Heart left ventricle (tissue), 16 donors: Measurements from ENCODE around the gene LMTK2. TPM values are rescaled to one million over a fixed set of nuclear protein-coding genes. Genes with fewer than 3 reads are reported as not detected.
A peak's percentile ranks its signal among the peaks of the same experiment; 100 is the strongest.

Source experiments
- ATAC-seq, 4 donors: fragments of 200-7000 bp; cut with Tn5 transposase; one replicate each; pipeline ENCODE4 v1.9.1; 2020 to 2022; ENCODE audit warnings: moderate library complexity in 4 of 4, mild to moderate bottlenecking in 3 of 4, moderate number of reproducible peaks in 1 of 4
- DNase-seq, 5 donors: peaks; one replicate each; pipeline ENCODE4 v3.0.0-alpha.2; 2020
- H3K27ac ChIP-seq, 12 donors: fragments of 200-600 bp; sonication (generic) in 4 of 12; one replicate each; pipeline versions ENCODE4 v1.5.0 to v1.8.0; 2016 to 2022; ENCODE audit warnings: mild to moderate bottlenecking in 2 of 12
- H3K27me3 ChIP-seq, 9 donors: fragments of 200-600 bp; sonication (generic) in 2 of 9; one replicate each; pipeline versions ENCODE4 v1.5.1 to v1.8.0; 2016 to 2022; ENCODE audit warnings: mild to moderate bottlenecking in 3 of 9
- H3K36me3 ChIP-seq, 9 donors: fragments of 200-600 bp; sonication (generic) in 2 of 9; one replicate each; pipeline versions ENCODE4 v1.5.0 to v1.8.0; 2018 to 2022; ENCODE audit warnings: mild to moderate bottlenecking in 2 of 9
- H3K4me1 ChIP-seq, 12 donors: fragments of 200-600 bp; sonication (generic) in 4 of 12; one replicate each; pipeline versions ENCODE4 v1.5.0 to v1.8.0; 2016 to 2022; ENCODE audit warnings: mild to moderate bottlenecking in 3 of 12
- H3K4me3 ChIP-seq, 12 donors: fragments of 200-600 bp; sonication (generic) in 4 of 12; one replicate each; pipeline versions ENCODE4 v1.5.0 to v1.8.0; 2017 to 2022; ENCODE audit warnings: mild to moderate bottlenecking in 9 of 12, moderate library complexity in 4 of 12
- H3K9me3 ChIP-seq, 12 donors: fragments of 200-600 bp; sonication (generic) in 4 of 12; one replicate each; pipeline versions ENCODE4 v1.5.0 to v1.8.0; 2016 to 2022; ENCODE audit warnings: mild to moderate bottlenecking in 1 of 12
- POLR2A ChIP-seq, 2 donors: fragments of 450-650 bp; IDR thresholded peaks; one replicate each; pipeline ENCODE4 v1.6.1; 2017; ENCODE audit warnings: antibody characterized with exemption in 2 of 2, mild to moderate bottlenecking in 2 of 2, moderate library complexity in 2 of 2
- WGBS, 4 donors: extraction: QIAGEN DNeasy Blood & Tissue Kit in 2 of 4; methylation state at CpG; one replicate each; pipeline versions ENCODE4 v1.1.5 to v1.1.7; 2013 to 2018; 5-methylcytosine and 5-hydroxymethylcytosine counted together
- intact Hi-C, 10 donors: fragments of 100-400 bp; cut with DNase I; formaldehyde crosslinking; loops; one replicate each; pipeline versions ENCODE4 v1.11.1 to v1.14.2; 2022
- polyA plus RNA-seq, 2 donors: library from polyadenylated mRNA; stranded (reverse); fragments of 200-250 nt; gene quantifications; one replicate each; pipeline ENCODE4 v1.2.3, GENCODE V29; 2013
- total RNA-seq, 9 donors: library from RNA; depleted of rRNA in 2 of 9; stranded (reverse); fragments of >200 nt in 2 of 9; fragmentation: NEBNext Ultra II Directional in 3 of 9; extraction: Animal tissue kit (Norgen Biotek cat#: 25700) in 3 of 9; gene quantifications; one replicate each; pipeline versions ENCODE4 v1.1.0 to v1.2.4, GENCODE V29; 2016 to 2023
- TF ChIP-seq, protein P1 (sequence below), 12 donors: fragments of 200-600 bp; sonication (generic) in 4 of 12; IDR thresholded peaks; one replicate each; pipeline versions ENCODE4 v1.5.0 to v1.8.0; 2018 to 2022; ENCODE audit warnings: antibody characterized with exemption in 12 of 12, mild to moderate bottlenecking in 5 of 12
- donor health status: ischemic (EF 13 %, LVEDD 7.1; RV severe dilation, severe dysfunction).
- donor health status: healthy with polysubstance abuse.
- donor health status: DM: no; HTN: yes; CAD: no.
- donor health status: DM: no; HTN: no; CAD: no.
- donor health status: ischemic (EF 25% LVEDD 6.9; RV normal size, moderate dysfunction).
- donor health status: ischemic (EF 25% LVEDD 5.7; RV mildly dilated, moderate dysfunction).
- donor health status: healthy.
- donor health status: DM: yes; HTN: yes; CAD: no.
- donor health status: ischemic (EF 35%, LVEDD 5.7; RV mildly dilated, moderate dysfunction).
- donor health status: nonischemic (EF 11% LVEDD 7.7; RV severe dilation, severe dysfunction).
- donor health status: DM: yes; HTN: yes; CAD: no.
- donor health status: PGD.
- donor health status: ischemic (EF 29% LVEDD 5.4; RV normal size, mild dysfunction).
- donor health status: nonischemic (EF 23%, LVEDD 6.1; RV moderate dilation, normal function).

The LMTK2 gene
- total and polyA plus RNA-seq, 11 donors: 6.3 to 58.3 (median 27.3) TPM

DNA sequence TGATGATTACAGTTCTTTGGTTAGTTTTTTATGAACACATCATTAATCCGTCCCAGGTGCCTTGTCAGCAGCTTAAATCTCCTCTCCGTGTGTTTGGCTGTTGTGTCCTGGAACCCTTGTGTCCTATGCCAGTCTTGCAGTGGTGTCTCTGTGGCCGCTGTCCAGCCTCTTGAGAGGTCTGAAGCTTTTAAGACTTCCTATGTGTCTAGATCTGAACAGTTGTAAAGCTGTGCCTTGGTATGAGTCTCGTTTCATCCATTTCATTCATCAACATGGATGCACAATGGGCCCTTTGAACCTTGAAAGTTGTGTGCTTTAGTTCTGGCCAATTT is 16.7 kb downstream of the LMTK2 start:
- DNase-seq: no peak
- TF ChIP-seq, protein P1, sequence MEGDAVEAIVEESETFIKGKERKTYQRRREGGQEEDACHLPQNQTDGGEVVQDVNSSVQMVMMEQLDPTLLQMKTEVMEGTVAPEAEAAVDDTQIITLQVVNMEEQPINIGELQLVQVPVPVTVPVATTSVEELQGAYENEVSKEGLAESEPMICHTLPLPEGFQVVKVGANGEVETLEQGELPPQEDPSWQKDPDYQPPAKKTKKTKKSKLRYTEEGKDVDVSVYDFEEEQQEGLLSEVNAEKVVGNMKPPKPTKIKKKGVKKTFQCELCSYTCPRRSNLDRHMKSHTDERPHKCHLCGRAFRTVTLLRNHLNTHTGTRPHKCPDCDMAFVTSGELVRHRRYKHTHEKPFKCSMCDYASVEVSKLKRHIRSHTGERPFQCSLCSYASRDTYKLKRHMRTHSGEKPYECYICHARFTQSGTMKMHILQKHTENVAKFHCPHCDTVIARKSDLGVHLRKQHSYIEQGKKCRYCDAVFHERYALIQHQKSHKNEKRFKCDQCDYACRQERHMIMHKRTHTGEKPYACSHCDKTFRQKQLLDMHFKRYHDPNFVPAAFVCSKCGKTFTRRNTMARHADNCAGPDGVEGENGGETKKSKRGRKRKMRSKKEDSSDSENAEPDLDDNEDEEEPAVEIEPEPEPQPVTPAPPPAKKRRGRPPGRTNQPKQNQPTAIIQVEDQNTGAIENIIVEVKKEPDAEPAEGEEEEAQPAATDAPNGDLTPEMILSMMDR (IDR thresholded peaks at IDR 0.05): no peak
- no peak for TF ChIP-seq POLR2A (IDR thresholded peaks at IDR 0.05)
- WGBS, 4 donors: 75 to 87% (median 81%) methylated on average over 4 of the region's 4 CpGs
- H3K4me3 ChIP-seq: no peak overlapping the region
- H3K36me3 ChIP-seq: no peaks in the 10 kb centered on the region
- no peak for ATAC-seq
- no peak overlapping the region for H3K27ac ChIP-seq
- H3K4me1 ChIP-seq: peaks cover 0 to 72% (median 37%) of the 10 kb centered on the region in 12 donors
- H3K27me3 ChIP-seq: peaks cover 0 to 23% (median 0%) of the 10 kb centered on the region in 9 donors
- intact Hi-C loops: no loop called here
- H3K9me3 ChIP-seq: no peaks in the 10 kb centered on the region

DNA sequence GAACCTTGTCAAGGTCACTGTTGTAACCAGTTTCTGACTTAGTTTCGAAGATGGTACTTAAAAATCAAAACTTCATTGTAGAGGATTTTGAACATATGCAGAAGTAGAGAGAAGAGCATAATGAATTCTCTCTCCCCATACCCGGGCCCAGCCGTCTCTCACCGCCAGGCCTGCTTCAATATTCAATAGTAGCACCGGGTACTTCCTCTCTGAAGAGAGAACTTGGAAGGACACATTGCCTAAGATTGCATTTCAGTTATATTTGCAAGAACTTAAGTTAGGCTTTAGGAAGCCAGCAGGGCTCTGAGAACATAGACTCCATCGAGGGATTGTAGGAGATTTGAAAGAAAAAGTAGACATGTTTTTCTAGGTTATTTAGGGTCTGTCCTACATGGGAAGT is 19.1 kb downstream of the LMTK2 start:
- Histone ChIP-seq H3K4me1 (peaks cover 0 to 60% (median 26%) of the 10 kb centered on the region in 12 donors), H3K27me3 (peaks cover 0 to 38% (median 0%) of the 10 kb centered on the region in 9 donors), H3K9me3 (no peaks in the 10 kb centered on the region), H3K36me3 (no peaks in the 10 kb centered on the region), H3K4me3 (no peak overlapping the region), H3K27ac (peak overlapping the region in 8 of 12 donors; percentile 19 to 56 (median 38))
- intact Hi-C loops: no loop called here
- no peak for TF ChIP-seq POLR2A (IDR thresholded peaks at IDR 0.05)
- TF ChIP-seq, protein P1 (IDR thresholded peaks at IDR 0.05): no peak
- DNase-seq: no peak
- ATAC-seq: no peak
- 80 to 86% (median 82%) methylated on average over 6 of the region's 6 CpGs for WGBS, 4 donors

DNA sequence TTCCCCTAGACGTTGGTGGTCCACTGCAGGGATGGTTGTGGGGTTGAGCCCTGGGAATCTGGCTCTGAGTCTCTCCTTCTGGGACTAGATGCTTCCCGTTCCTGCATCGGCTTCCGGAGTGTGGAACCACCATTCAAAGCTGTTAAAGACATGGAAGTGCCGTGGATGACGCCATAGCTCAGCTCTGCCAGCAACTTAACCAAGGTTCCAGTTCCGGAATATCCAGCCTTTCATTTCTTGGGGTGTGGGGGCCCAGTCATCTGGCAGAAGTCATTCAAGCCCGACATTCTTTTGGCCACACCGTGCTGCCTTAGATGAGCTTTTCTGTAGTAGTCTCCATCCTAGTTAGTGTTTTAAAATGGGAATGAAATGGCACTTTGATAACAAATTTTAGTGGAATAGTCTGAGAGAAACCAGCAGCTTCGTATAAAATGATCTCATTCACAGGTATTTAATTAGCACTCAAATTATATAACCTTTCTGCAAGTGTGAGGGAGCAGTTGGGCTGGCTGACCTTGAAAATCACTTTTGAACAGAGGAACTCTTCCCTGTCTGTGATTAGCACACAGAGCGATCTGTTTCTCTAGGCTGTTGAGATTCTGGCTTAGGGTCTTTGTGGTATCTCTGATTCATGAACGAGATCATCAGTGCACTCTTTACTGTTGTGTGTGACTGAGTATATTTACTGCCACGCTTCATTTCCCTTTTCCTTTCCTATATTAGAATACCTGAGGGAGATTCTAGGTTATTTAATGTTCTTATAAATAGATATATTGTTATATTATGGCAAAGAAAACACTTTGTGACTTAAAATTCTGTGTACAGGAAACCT is 19.9 kb downstream of the LMTK2 start:
- ATAC-seq (peak in 1 of 4 donors; percentile 44), DNase-seq (no peak)
- H3K36me3 ChIP-seq: no peaks in the 10 kb centered on the region
- WGBS, 4 donors: 70 to 81% (median 73%) methylated on average over 13 of the region's 13 CpGs
- peaks cover 0 to 60% (median 29%) of the 10 kb centered on the region in 12 donors for H3K4me1 ChIP-seq
- H3K27ac ChIP-seq: peak overlapping the region in 9 of 12 donors; percentile 12 to 57 (median 40)
- no peaks in the 10 kb centered on the region for H3K9me3 ChIP-seq
- intact Hi-C loops: no loop called here
- H3K4me3 ChIP-seq: no peak overlapping the region
- peaks cover 0 to 38% (median 0%) of the 10 kb centered on the region in 9 donors for H3K27me3 ChIP-seq
- TF ChIP-seq POLR2A (IDR thresholded peaks at IDR 0.05): no peak
- TF ChIP-seq, protein P1 (IDR thresholded peaks at IDR 0.05): no peak

DNA sequence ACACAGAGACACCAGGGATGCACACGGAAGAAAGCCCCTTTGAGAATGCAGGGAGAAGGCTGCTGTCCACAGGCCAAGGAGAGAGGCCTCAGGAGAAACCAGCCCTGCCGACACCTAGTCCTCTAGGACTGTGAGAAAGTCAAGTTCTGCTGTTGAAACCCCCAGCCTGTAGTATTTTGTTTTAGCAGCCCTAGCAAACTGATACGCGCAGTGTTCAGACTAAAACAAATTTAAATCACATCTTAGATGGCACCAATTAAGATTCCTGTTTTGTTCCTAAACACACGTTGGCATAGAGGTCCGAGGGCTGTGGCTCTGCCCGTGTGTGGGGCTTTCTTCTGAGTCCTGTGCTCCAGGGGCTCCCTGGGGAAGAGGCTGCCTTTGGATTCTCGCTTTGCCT is 21.7 kb downstream of the LMTK2 start:
- DNase-seq (no peak), ATAC-seq (no peak)
- Histone ChIP-seq H3K9me3 (no peaks in the 10 kb centered on the region), H3K4me1 (peaks cover 0 to 63% (median 43%) of the 10 kb centered on the region in 12 donors), H3K4me3 (no peak overlapping the region), H3K36me3 (no peaks in the 10 kb centered on the region), H3K27me3 (peaks cover 0 to 32% (median 0%) of the 10 kb centered on the region in 9 donors), H3K27ac (no peak overlapping the region)
- TF ChIP-seq, protein P1 (IDR thresholded peaks at IDR 0.05): no peak
- no peak for TF ChIP-seq POLR2A (IDR thresholded peaks at IDR 0.05)
- WGBS, 4 donors: 90 to 98% (median 97%) methylated on average over 8 of the region's 8 CpGs
- intact Hi-C loops: no loop called here
